Measurements from ENCODE around the gene RCOR2. TPM values are rescaled to one million over a fixed set of nuclear protein-coding genes. Genes with fewer than 3 reads are reported as not detected.

Gene RCOR2
- total and polyA plus RNA-seq, 2 donors (not counting 1 experiment from before 2014, with no cell fraction given) = 1.8 to 5.6 TPM

DNA sequence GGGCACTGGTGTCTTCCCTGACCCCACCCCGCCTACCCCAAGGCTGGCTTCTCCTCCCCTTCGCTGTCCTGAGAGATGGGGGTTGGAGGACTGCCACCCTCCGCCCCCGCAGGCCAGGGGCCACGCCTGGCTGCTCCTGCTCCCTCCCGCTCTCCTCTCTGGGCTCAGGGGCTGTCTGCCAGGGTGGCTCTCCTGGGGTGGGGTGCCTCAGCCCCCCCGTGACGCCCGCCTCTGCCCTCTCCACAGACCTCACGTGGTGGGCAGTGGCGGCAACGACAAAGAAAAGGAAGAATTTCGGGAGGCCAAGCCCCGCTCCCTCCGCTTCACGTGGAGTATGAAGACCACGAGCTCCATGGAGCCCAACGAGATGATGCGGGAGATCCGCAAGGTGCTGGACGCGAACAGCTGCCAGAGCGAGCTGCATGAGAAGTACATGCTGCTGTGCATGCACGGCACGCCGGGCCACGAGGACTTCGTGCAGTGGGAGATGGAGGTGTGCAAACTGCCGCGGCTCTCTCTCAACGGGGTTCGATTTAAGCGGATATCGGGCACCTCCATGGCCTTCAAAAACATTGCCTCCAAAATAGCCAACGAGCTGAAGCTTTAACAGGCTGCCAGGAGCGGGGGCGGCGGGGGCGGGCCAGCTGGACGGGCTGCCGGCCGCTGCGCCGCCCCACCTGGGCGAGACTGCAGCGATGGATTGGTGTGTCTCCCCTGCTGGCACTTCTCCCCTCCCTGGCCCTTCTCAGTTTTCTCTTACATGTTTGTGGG, 8.1 kb downstream of the RCOR2 start:
- TF ChIP-seq EZH2 (IDR thresholded peaks at IDR 0.05; ENCODE audit: low read length, missing control alignments) = no peak
- no peak for TF ChIP-seq CTCF (conservative IDR thresholded peaks at IDR 0.05 in 1 of 2, IDR thresholded peaks at IDR 0.05 in 1 of 2; ENCODE audit: low read depth in 1 of 2, low read length in 2 of 2)
- Histone ChIP-seq H3K4me3 (replicated peaks in 1 of 4; ENCODE audit: control extremely low read depth in 1 of 4, insufficient read depth in 1 of 4, low read depth in 3 of 4, low read length in 4 of 4) (no peak overlapping the region), H3K79me2 (ENCODE audit: control insufficient read depth, insufficient read depth, low read length) (no peaks in the 10 kb centered on the region), H3K36me3 (ENCODE audit: control insufficient read depth, insufficient read depth, low read length) (peaks cover 17% of the 10 kb centered on the region), H3K4me2 (ENCODE audit: extremely low read depth, insufficient read depth, low read length) (no peak overlapping the region), H3K9me3 (ENCODE audit: control insufficient read depth, insufficient read depth, low read depth, low read length) (no peaks in the 10 kb centered on the region), H3K4me1 (ENCODE audit: control insufficient read depth, extremely low read depth, insufficient read depth, low read length) (peaks cover 3% of the 10 kb centered on the region), H3K9ac (ENCODE audit: insufficient read depth, low read length) (no peak overlapping the region), H4K20me1 (ENCODE audit: control insufficient read depth, extremely low read depth, insufficient read depth, low read length) (no peaks in the 10 kb centered on the region), H3K27ac (ENCODE audit: insufficient read depth, low read length) (no peak overlapping the region), H3K27me3 (ENCODE audit: control insufficient read depth, insufficient read depth, low read length) (no peaks in the 10 kb centered on the region), H2AFZ (ENCODE audit: low read length) (no peak overlapping the region)
- no peak for DNase-seq (ENCODE audit: low read depth in 2 of 2)

DNA sequence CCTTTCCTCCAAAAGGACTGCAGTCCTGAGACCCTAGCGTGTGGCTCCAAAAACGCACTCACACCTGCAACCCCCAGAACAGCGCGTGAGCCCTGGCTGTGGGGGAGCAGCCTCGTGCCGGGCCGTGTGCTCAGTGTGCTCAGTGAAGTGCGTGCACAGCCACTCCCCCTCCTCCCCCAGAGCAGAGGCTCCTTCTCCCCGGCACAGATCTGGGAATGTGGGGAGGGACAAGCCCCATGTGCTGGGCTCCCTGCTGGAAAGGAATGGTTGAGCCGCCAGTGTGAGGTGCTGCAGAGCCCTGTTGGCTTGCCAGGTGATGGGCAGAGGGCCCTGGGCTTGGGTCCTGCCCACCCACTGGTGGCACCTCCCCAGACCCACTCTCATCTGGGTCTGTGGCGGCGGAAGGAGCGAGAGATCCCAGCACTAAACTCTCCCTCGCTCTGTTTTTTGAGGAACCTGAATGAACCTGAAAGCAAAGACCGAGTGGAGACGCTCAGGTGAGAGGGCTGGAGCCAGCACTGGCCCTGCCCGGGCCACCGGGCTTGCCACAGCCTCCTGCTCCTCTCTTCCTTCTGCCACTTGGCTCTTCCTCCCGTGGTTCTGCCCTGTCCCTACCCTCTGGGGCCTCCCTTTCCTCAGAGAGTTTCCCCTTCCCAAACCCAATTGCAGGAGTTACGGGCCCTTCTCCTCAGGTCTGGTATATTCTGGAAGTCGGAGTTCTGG, 9.0 kb downstream of the RCOR2 start:
- Histone ChIP-seq H3K27me3 (ENCODE audit: control insufficient read depth, insufficient read depth, low read length) (no peaks in the 10 kb centered on the region), H4K20me1 (ENCODE audit: control insufficient read depth, extremely low read depth, insufficient read depth, low read length) (no peaks in the 10 kb centered on the region), H3K4me2 (ENCODE audit: extremely low read depth, insufficient read depth, low read length) (no peak overlapping the region), H3K4me1 (ENCODE audit: control insufficient read depth, extremely low read depth, insufficient read depth, low read length) (peaks cover 3% of the 10 kb centered on the region), H3K4me3 (replicated peaks in 1 of 4; ENCODE audit: control extremely low read depth in 1 of 4, insufficient read depth in 1 of 4, low read depth in 3 of 4, low read length in 4 of 4) (no peak overlapping the region), H3K27ac (ENCODE audit: insufficient read depth, low read length) (no peak overlapping the region), H3K36me3 (ENCODE audit: control insufficient read depth, insufficient read depth, low read length) (peaks cover 23% of the 10 kb centered on the region), H3K9ac (ENCODE audit: insufficient read depth, low read length) (no peak overlapping the region), H3K9me3 (ENCODE audit: control insufficient read depth, insufficient read depth, low read depth, low read length) (no peaks in the 10 kb centered on the region), H2AFZ (ENCODE audit: low read length) (no peak overlapping the region), H3K79me2 (ENCODE audit: control insufficient read depth, insufficient read depth, low read length) (no peaks in the 10 kb centered on the region)
- TF ChIP-seq CTCF (conservative IDR thresholded peaks at IDR 0.05 in 1 of 2, IDR thresholded peaks at IDR 0.05 in 1 of 2; ENCODE audit: low read depth in 1 of 2, low read length in 2 of 2) (no peak), EZH2 (IDR thresholded peaks at IDR 0.05; ENCODE audit: low read length, missing control alignments) (no peak)
- DNase-seq (ENCODE audit: low read depth in 2 of 2) = no peak

DNA sequence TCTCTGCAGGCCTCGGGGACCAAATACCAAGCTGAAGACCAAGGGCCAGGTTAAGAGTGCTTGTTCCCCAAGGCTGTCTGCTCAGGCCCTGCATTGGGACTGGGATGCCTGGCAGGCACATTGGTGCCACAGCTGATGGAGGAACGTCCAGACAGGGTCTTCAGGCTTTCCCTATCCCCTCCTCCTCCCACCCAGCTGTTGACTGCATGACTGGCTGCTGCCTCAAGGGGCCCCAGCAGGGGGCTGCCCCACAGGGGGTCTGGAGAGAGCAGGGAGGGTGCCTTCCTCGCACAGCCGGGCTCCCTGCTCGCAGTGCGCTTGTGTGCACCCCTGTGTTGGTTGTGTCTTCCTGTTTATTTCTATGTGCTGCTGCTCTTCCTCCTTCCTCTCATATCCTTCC, 9.9 kb downstream of the RCOR2 start:
- Histone ChIP-seq H4K20me1 (ENCODE audit: control insufficient read depth, extremely low read depth, insufficient read depth, low read length) (no peaks in the 10 kb centered on the region), H3K4me2 (ENCODE audit: extremely low read depth, insufficient read depth, low read length) (no peak overlapping the region), H3K4me1 (ENCODE audit: control insufficient read depth, extremely low read depth, insufficient read depth, low read length) (peaks cover 3% of the 10 kb centered on the region), H3K4me3 (replicated peaks in 1 of 4; ENCODE audit: control extremely low read depth in 1 of 4, insufficient read depth in 1 of 4, low read depth in 3 of 4, low read length in 4 of 4) (no peak overlapping the region), H3K9me3 (ENCODE audit: control insufficient read depth, insufficient read depth, low read depth, low read length) (no peaks in the 10 kb centered on the region), H3K27ac (ENCODE audit: insufficient read depth, low read length) (no peak overlapping the region), H3K9ac (ENCODE audit: insufficient read depth, low read length) (no peak overlapping the region), H3K79me2 (ENCODE audit: control insufficient read depth, insufficient read depth, low read length) (no peaks in the 10 kb centered on the region), H3K36me3 (ENCODE audit: control insufficient read depth, insufficient read depth, low read length) (peaks cover 28% of the 10 kb centered on the region), H2AFZ (ENCODE audit: low read length) (no peak overlapping the region), H3K27me3 (ENCODE audit: control insufficient read depth, insufficient read depth, low read length) (no peaks in the 10 kb centered on the region)
- DNase-seq (ENCODE audit: low read depth in 2 of 2) = no peak
- TF ChIP-seq EZH2 (IDR thresholded peaks at IDR 0.05; ENCODE audit: low read length, missing control alignments) = no peak
- TF ChIP-seq CTCF (conservative IDR thresholded peaks at IDR 0.05 in 1 of 2, IDR thresholded peaks at IDR 0.05 in 1 of 2; ENCODE audit: low read depth in 1 of 2, low read length in 2 of 2) = no peak
